Measurements from ENCODE around the gene HOXC9.

HOXC9 gene

DNA sequence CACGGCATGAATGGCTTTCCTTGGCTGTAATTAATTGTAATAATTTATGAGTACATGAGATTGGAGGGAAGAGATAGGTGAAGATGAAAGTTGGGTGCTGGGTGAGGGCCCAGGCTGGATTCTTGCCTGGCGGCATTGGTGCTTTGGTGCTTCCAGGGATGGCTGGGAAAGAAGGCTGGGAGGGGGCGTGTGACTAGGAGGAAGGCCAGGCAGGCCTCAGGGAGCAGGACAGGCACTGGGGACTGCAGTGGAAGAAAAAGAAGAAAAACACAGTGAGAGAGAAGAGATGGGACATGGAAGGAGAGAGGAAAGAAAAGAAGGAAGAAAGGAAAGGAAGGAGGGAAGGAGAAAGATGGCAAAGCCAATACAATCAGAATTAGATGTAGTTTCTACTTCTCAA is 3.7 kb downstream of the HOXC9 start:
- Histone ChIP-seq H4K20me1 (ENCODE audit: insufficient read depth, low read length) (no peaks in the 10 kb centered on the region), H3K36me3 (ENCODE audit: insufficient read depth, low read length) (no peaks in the 10 kb centered on the region), H3K9me3 (ENCODE audit: insufficient read depth, low read length, severe bottlenecking) (no peaks in the 10 kb centered on the region), H3K4me2 (ENCODE audit: insufficient read depth, low read length) (no peak overlapping the region), H3K27ac (ENCODE audit: low read length) (no peak overlapping the region), H3K4me3 (ENCODE audit: low read depth in 1 of 2, low read length in 2 of 2) (no peak overlapping the region), H2AFZ (ENCODE audit: low read depth, low read length) (no peak overlapping the region), H3K79me2 (ENCODE audit: insufficient read depth, low read length) (no peaks in the 10 kb centered on the region), H3K27me3 (ENCODE audit: insufficient read depth, low read length, poor library complexity) (peaks cover 68% of the 10 kb centered on the region), H3K9ac (ENCODE audit: low read depth, low read length) (no peak overlapping the region), H3K4me1 (ENCODE audit: insufficient read depth, low read length) (peaks cover 8% of the 10 kb centered on the region)
- no peak for ATAC-seq (ENCODE audit: insufficient read depth, low read depth)
- TF ChIP-seq CTCF (IDR thresholded peaks at IDR 0.05; ENCODE audit: borderline replicate concordance, extremely low read depth, low read length, poor library complexity, severe bottlenecking) (no peak), EZH2 (IDR thresholded peaks at IDR 0.05; ENCODE audit: borderline replicate concordance, low read depth, low read length, severe bottlenecking) (no peak)
- no peak for DNase-seq

- ATAC-seq (ENCODE audit: insufficient read depth, low read depth): no peak
- H3K4me2 ChIP-seq (ENCODE audit: insufficient read depth, low read length): no peak overlapping the region
- H3K4me1 ChIP-seq (ENCODE audit: insufficient read depth, low read length): peaks cover 8% of the 10 kb centered on the region
These were observed 4.3 kb downstream of the HOXC9 start for GRCh38 chr12:54004063-54004840.

DNA sequence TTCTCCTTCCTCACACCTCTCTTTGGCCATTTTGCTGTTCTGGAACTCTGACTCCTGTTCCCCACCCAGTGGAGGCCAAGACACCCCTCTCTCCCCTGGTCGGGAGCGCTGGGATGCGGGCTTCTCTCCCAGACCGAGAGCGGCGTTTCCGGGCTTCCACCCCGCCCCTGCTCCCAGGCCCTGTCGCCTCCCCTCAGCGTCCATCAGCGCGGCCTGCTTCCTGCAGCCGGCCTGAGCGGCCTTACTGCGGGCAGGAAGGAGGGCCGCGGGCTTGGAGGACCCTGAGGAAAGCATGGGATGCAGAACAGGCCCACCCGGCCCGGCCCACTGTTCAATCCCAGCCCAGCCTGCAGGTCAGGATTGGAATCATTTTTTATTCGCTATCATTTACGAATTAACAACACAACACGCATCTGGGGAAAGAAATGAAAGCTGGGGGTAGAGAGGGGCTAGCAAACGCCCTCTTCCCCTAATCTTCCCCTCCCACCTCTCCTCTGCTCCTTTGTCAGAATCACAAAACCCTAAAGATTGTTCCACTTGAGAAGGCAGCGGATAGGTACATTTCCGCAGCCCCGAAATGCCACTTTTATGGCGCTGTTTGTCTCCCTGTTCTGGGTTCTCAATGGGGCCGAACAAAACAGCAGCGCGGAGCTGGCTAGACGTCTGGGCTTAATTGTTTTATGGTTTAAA is 5.0 kb downstream of the HOXC9 start:
- Histone ChIP-seq H3K27me3 (ENCODE audit: insufficient read depth, low read length, poor library complexity) (peaks cover 76% of the 10 kb centered on the region), H3K9ac (ENCODE audit: low read depth, low read length) (no peak overlapping the region), H3K9me3 (ENCODE audit: insufficient read depth, low read length, severe bottlenecking) (no peaks in the 10 kb centered on the region), H4K20me1 (ENCODE audit: insufficient read depth, low read length) (no peaks in the 10 kb centered on the region), H3K79me2 (ENCODE audit: insufficient read depth, low read length) (no peaks in the 10 kb centered on the region), H3K36me3 (ENCODE audit: insufficient read depth, low read length) (no peaks in the 10 kb centered on the region), H3K4me1 (ENCODE audit: insufficient read depth, low read length) (peaks cover 8% of the 10 kb centered on the region), H2AFZ (ENCODE audit: low read depth, low read length) (no peak overlapping the region), H3K4me2 (ENCODE audit: insufficient read depth, low read length) (0 out of 2 replicates have a peak overlapping the region, but pooled peaks have one; percentile 39), H3K27ac (ENCODE audit: low read length) (no peak overlapping the region), H3K4me3 (ENCODE audit: low read depth in 1 of 2, low read length in 2 of 2) (no peak overlapping the region)
- TF ChIP-seq EZH2 (IDR thresholded peaks at IDR 0.05; ENCODE audit: borderline replicate concordance, low read depth, low read length, severe bottlenecking) (no peak), CTCF (IDR thresholded peaks at IDR 0.05; ENCODE audit: borderline replicate concordance, extremely low read depth, low read length, poor library complexity, severe bottlenecking) (no peak)
- no peak for ATAC-seq (ENCODE audit: insufficient read depth, low read depth)
- no peak for DNase-seq

More at GRCh38 chr12:54004063-54004840, 4.3 kb downstream of the HOXC9 start:
- peak; percentile 18 for TF ChIP-seq CTCF (IDR thresholded peaks at IDR 0.05; ENCODE audit: borderline replicate concordance, extremely low read depth, low read length, poor library complexity, severe bottlenecking)
- TF ChIP-seq EZH2 (IDR thresholded peaks at IDR 0.05; ENCODE audit: borderline replicate concordance, low read depth, low read length, severe bottlenecking): no peak
- no peak overlapping the region for H2AFZ ChIP-seq (ENCODE audit: low read depth, low read length)
- H3K36me3 ChIP-seq (ENCODE audit: insufficient read depth, low read length): no peaks in the 10 kb centered on the region
- DNase-seq: no peak
- no peak overlapping the region for H3K4me3 ChIP-seq (ENCODE audit: low read depth in 1 of 2, low read length in 2 of 2)
- H3K9me3 ChIP-seq (ENCODE audit: insufficient read depth, low read length, severe bottlenecking): no peaks in the 10 kb centered on the region
- H3K9ac ChIP-seq (ENCODE audit: low read depth, low read length): no peak overlapping the region
- H3K27ac ChIP-seq (ENCODE audit: low read length): no peak overlapping the region
- H3K27me3 ChIP-seq (ENCODE audit: insufficient read depth, low read length, poor library complexity): peaks cover 69% of the 10 kb centered on the region
- H3K79me2 ChIP-seq (ENCODE audit: insufficient read depth, low read length): no peaks in the 10 kb centered on the region
- H4K20me1 ChIP-seq (ENCODE audit: insufficient read depth, low read length): no peaks in the 10 kb centered on the region
